HG02798 (cell line): ENCODE data around the gene PLEK.
A peak's percentile ranks its signal among the peaks of the same experiment; 100 is the strongest.
"Not testable (repeated sequence)": the region's sequence is repeated elsewhere in the genome, so short reads cannot be mapped to it uniquely, and the experiment has no call there.

ENCODE experiments used
- ATAC-seq: cut with Tn5 transposase; IDR thresholded peaks from one replicate; pipeline ENCODE4 v1.9.1; 2021; ENCODE audit warnings: mild to moderate bottlenecking; ENCODE audit not compliant: unreplicated experiment, poor library complexity

Gene PLEK

DNA sequence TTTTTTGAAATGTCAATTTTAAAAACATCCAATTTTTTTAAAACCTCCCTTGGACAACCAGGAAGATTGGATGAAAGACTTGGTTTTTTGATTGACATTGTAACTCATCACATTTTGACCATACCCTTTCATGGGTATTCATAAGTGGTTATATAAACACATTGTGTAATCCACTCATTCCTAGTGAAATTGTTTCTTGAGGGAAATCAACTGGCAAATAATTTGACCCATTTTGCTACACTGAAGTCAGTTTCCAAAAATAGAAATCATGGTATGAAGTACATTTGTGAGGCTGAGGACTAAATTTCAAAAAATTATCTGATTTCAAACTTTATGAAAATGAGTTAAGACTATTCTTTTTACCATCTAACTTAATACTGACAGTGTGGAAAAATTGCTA is 70.5 kb downstream of the PLEK start:
- no peak for ATAC-seq

DNA sequence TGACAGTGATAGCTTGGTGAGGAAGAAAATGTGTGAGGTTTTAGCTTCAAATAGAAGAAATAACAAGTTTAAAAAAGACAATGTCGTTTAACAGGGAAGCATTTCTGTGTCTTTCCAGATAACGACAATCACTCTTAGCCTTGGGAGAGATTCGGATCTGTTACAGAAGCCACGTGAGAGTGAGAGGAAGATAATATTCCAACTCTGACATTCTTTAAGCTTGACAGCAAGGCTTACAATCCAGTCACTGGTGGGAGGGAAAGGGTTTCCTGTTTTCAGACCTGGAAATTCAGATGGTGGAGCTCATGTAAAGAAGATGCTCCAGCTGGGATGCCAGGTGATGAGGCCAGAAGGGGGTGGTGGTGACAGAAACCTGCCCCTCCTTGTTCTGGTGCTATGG is 71.2 kb downstream of the PLEK start:
- no peak for ATAC-seq

DNA sequence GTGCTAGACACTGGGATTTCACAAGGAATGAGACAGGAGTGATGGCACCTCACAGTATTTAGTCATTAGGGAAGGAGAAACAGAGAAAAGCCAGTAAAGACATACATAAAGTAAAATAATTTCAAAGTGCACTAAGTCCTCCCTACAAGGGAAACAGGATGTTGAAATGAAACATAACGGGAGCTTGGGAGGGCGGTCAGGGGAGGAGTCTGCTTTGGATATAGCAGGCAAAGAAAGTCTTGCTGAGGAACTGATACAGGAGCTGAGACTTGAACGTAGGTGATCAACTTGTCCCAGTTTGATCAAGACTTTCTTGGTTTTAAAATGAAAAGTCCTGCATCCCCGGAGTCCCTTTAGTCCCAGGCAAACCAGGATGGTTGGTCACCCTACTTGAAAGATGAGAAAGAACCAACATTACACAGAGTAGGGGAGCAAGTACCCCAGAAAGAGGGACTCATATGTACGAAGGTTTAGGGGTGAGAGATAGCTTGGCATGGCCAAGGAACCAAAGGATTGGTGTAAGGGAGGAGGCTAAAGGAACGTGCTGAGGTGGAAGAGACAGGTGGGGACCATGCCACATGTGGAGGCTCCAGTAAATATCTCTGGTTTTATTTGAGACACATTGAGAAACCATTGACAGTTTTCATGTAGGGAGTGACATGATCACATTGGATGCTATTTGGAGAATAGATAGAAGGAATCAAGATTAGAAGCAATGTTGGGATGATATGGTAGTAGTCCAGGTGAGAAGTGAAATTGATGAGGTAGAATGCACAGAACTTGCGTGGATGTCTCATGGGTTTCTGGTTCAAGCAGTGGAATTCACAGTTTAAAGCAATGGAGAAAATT is 73.6 kb downstream of the PLEK start:
- no peak for ATAC-seq

DNA sequence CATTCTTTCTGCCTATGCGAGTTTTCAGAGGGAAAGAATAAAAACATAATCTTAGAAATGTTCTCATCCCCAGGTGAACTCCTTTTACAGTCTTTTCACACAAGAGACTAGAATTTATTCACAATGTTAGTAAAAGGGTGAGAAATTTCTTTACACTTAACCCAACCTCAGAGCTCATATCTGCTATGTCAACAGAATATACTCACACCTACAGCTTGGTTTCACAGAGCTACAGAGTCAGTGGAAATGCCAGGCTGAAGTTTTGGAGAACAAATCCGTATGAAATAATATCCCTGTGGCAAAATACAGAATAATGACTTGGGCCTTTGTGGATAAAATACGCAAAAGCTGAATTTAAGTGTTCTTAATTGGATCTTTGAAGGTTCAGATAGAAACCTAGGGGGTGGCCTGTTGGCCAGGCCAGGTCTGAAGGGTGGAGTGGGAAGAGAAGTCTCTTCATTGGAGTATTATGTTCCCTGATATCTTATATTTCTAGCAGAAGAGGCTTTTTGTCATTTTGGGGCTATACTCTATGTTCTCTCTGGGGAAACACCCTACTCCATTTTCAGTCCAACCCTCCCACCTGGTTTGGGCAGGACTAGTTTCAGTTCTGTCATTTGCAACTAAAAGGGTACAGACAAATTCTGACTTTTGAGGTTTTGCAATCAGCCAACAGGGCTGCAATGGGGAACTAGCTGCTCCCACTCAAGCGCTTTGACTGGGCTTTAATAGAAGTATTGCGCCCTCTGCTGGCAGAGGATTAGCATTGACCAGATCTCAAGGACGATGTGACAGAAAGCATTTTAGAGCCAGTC is 76.3 kb downstream of the PLEK start:
- peak; percentile 99 for ATAC-seq

DNA sequence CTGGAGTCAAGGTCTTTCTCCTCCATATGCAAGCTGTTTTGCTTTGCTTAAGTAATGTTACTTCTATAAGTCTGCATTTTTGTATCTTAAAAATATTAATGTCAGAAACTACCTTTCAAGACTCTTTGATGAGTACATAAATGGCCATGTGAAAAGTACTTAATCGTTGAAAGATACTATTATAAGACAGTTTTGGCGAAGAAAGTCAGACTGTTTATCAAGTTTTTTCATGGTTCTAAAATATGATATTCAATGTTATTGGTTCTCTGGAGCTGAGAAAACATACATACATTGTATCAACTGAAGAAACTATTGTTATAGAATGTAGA is 76.9 kb downstream of the PLEK start:
- ATAC-seq = no peak

DNA sequence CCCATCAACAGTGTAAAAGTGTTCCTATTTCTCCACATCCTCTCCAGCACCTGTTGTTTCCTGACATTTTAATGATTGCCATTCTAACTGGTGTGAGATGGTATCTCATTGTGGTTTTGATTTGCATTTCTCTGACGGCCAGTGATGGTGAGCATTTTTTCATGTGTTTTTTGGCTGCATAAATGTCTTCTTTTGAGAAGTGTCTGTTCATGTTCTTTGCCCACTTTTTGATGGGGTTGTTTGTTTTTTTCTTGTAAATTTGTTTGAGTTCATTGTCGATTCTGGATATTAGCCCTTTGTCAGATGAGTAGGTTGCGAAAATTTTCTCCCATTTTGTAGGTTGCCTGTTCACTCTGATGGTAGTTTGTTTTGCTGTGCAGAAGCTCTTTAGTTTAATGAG is 81.3 kb downstream of the PLEK start:
- ATAC-seq = not testable (repeated sequence)
